Measurements from ENCODE around the gene NLGN1.
"Not testable (repeated sequence)": the region's sequence is repeated elsewhere in the genome, so short reads cannot be mapped to it uniquely, and the experiment has no call there.

NLGN1 gene

DNA sequence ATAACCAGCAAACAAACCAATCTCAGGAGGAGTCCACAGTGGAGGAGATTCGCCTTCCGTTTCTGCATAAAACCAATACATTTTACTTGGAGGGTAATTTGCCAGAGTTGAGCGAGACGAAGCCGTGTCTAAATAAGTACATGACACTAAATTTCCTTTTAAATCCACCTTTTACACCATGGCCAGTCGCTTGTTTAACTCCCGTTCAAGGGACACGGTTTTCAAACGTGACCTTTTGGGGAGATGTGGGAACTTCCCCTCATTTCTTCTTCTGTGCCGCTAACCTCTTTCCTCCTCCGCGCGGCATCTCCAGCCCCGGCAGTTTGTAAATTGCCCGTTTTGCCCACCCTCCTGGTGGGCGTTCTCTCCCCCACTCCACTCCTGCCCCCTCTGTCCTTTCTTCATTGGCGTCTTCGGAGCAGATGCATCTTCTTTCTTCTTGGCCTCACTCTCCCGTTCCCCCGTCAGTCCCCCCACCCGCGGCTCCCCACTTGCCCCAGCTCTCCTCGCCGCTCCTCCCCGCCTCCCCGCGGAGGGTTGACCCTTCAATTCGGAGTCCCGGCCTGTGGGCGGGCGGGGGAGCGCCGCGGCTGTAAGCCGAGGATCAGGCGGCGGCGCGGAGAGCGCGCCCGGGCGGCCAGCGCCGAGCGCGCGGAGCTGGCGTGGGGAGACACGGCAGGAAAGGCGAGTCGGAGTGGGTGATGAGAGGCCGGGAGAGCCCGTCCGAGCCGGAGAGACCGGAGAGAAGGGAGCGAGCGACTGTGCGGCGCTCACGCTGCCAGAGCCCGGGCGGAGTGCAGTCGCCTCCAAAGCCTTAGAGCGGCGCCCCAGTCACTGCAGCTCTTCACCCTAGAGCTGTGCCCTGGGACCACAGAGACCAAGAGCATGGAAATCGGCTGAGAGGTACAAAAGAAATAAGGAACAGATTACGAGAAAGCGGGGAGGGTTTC lies at the start of gene NLGN1:
Gene NLGN1 (plus strand): TSS at position 584 of the 950 bp plus-strand sequence.
- peak; percentile 62 for DNase-seq (ENCODE audit: low read depth)

DNA sequence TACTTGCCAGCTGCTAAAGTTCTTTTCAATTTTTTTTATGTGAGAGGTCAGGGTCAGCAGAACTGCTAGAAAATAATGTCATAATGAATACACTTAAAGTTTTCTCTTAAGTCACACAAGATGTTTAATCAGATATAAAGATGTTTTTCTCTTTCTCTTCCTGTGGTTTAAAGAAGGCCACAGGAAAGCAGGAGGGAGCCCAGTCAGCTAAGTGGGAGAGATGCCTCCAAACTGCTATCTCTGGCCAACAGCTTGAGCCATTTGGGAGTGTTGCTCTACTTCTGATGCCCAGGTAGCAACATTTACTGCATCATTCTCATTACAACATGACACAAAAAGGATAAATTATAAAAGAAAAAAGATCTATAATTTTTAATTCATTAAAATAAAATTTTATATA lies 45.7 kb upstream of the NLGN1 start:
- DNase-seq (ENCODE audit: low read depth), result no peak

GRCh38 chr3:173353137-173353536 lies 44.4 kb upstream of the NLGN1 start:
- DNase-seq (ENCODE audit: low read depth), result not testable (repeated sequence)

DNA sequence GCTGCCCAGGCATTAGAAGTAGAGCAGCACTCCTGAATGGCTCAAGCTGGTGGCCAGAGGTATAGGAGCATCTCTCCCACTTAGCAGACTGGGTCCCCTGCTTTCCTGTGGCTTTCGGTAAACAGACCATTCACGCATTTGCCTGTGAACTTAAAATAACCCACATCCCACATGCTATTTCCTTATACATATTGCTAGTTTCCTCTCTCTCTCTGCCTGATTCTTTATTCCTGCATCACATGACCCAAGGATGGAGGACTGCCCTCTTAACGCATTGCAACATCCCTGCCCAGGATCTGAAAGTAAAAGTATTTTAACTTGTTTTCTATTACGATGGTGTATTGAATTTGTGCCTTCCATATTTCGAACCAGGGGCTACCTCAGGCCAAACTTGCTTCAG lies 43.4 kb upstream of the NLGN1 start:
- DNase-seq (ENCODE audit: low read depth), result no peak

GRCh38 chr3:173371848-173372487 lies 25.6 kb upstream of the NLGN1 start:
- DNase-seq (ENCODE audit: low read depth), result no peak

DNA sequence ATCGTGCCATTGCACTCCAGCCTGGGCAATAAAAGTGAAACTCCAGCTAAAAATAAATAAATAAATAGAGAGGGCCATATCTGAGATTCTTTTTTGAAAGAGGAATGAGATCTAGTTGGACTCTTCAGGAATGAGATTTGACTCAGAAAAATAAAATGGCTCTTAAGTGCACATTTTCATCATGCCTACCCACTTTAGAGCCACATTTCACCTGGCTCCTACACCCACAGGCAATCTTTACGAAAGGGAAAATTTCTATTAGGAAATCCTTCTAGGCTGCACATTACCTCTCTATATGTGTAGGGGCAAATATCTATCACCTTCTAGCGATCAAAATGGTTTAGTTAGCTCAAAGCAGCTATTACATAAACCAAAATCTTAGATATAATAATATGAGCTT lies 16.9 kb upstream of the NLGN1 start:
- no peak for DNase-seq (ENCODE audit: low read depth)

DNA sequence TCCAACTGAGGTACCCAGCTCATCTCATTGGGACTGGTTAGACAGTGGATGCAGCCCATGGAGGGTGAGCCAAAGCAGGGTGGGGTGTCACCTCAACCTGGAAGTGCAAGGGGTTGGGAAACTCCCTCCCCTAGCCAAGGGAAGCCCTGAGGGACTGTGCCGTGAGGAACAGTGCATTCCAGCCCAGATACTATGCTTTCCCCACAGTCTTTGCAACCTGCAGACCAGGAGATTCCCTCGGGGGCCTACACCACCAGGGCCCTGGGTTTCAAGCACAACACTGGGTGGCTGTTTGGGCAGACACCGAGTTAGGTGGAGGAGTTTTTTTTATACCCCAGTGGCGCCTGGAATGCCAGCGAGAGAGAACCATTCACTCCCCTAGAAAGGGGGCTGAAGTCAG lies 15.6 kb upstream of the NLGN1 start:
- DNase-seq (ENCODE audit: low read depth), result not testable (repeated sequence)

DNA sequence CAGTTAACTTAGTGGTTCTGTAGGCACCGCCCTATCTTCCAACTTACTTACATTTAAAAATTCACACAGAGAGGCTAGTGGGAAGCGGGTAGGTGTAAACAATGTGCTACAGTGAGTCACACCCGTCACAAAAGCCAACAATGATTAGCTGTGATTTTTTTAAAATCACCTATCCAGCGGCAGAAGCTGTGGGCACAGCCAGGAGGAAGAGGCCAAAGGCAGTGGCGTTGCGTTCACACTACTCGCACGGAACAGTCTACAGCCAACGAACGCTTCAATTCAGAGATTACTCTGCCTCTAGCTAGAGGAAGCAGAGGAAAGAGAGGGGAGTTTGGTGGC lies 2.5 kb upstream of the NLGN1 start:
- DNase-seq (ENCODE audit: low read depth), result no peak

- DNase-seq (ENCODE audit: low read depth), result peak; percentile 62
Observed at GRCh38 chr3:173395412-173396181, 1.9 kb upstream of the NLGN1 start.

DNA sequence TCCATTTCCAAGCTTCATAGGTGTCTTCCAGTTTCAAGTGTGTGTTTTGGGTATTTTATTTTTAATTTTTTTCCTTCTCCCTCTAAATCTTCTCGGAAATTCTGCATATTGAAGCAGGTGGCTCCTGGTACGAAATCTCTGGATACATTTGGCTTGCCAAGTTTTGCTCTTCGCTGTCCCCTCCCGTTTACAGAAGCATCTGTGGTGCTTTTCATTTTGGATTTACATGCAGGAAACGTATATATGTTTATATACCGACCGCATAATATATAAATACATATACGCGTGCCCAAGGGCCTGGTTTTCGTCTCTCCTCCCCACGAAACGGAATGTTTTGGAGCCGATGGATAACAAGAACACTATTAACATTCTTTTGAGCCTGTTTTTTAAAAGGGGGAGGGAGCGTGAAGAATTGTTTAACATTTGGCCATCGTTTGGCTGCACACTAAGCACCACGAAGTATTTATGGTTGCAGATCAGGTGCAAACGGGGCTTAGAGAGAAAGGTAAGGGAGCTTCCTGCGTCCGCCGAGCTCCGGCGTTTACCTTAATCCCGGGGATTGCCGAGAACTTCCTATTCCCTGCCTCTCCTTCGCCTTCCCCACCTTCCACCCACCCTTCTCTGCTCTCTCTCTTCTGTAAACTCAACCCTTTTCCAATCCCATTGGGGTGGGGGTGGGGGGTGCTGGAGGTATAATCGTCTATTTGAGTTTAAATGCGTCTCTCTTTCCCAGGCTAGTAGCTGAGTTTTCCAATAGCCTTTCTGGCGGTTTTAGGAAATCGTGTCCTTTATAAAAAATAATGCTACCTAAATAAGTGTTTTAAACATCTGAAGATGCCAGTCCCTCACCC lies 1.1 kb upstream of the NLGN1 start:
- no peak for DNase-seq (ENCODE audit: low read depth)

- no peak for DNase-seq (ENCODE audit: low read depth)
Observed at GRCh38 chr3:173398111-173398479, 551 bp downstream of the NLGN1 start.

GRCh38 chr3:173399044-173399443 lies 1.5 kb downstream of the NLGN1 start:
- no peak for DNase-seq (ENCODE audit: low read depth)

DNA sequence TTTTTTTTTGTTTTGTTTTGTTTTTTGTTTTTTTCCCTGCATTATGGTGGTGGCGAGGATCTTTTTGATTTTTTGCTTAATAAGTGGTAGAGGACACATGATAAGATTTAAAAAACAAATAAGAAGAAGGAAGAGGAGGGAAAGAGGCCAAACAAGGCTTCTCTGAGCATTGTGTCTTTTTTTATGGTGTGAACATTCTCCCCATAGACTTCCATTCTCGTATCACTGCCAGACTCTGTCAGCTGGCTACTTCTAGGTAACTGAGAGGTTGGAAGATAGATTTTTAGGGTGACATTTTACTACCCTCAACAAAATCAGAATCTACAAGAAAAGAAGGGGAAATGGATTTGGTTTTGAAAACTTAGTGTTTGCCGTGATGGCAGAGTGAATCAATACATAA lies 3.8 kb downstream of the NLGN1 start:
- DNase-seq (ENCODE audit: low read depth), result no peak

DNA sequence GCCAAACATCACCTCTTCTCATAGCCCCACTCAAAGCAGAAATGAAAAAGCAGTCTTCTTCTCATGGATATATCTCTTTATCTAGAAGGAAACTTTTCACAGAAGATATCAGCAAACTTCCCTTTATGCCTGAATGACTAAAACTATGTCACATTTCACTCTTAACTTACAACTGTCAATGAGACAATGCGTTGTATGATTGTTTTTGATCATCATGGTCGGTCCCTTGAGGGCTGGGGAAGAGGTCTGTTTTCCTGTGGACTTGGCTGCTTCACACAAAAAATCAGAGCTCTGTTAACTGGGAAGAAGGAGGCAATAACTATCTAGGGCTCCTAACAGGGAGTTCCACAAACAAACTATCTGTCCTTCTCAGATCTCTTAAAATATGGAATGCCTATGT lies 5.1 kb downstream of the NLGN1 start:
- DNase-seq (ENCODE audit: low read depth), result no peak

DNA sequence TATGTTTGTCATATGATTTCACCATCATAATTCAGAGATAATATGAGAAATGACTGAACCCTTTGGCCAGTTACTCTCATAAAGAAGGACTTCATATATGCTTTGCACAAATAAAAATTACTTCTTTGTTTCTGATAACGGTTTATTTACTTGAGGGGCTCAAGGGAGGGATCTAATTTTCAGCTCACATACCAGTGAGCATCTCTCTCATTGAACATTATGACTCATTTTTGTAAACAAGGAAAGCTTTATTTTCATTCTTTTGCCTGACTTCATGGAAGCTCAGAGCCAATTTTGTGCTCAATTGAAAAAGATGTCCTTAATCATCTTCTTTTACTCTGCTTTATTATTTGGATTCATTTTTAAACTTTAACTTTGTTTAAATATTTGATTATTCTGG lies 5.8 kb downstream of the NLGN1 start:
- no peak for DNase-seq (ENCODE audit: low read depth)

GRCh38 chr3:173404156-173404555 lies 6.6 kb downstream of the NLGN1 start:
- no peak for DNase-seq (ENCODE audit: low read depth)

DNA sequence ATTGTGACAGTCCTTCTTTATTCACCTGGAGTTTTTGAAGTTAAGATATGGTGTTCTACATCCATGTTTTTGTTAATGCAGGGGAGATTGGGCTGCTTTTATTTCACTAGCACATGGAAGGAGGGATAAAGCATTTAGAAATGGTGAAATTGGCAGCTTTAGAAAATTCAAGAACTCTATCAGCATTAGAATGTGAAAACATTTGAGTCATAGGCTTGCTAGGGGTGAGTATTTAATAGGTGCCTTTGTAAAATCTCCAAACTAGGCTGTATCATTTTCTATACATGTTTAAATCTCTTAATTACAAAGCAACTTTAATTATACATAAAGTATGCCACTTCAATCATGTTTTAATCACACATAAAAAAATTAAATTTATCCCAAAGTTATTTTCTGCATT lies 12.9 kb downstream of the NLGN1 start:
- DNase-seq (ENCODE audit: low read depth), result no peak

- no peak for DNase-seq (ENCODE audit: low read depth)
Observed at GRCh38 chr3:173410849-173411248, 13.3 kb downstream of the NLGN1 start.

- DNase-seq (ENCODE audit: low read depth), result peak; percentile 24
Observed at GRCh38 chr3:173411375-173411973, 13.9 kb downstream of the NLGN1 start.

- no peak for DNase-seq (ENCODE audit: low read depth)
Observed at GRCh38 chr3:173416070-173416469, 18.5 kb downstream of the NLGN1 start.

- DNase-seq (ENCODE audit: low read depth), result no peak
Observed at GRCh38 chr3:173429076-173429475, 31.5 kb downstream of the NLGN1 start.

Data from GM04504 (cell line).